RWPE1 (cell line): Measurements from ENCODE around the gene POLR2L.

Source experiments
- CTCF ChIA-PET: fragments of 350-600 bp; sonication (Branson Sonifier 250); formaldehyde crosslinking; extraction: SDS; loops from one replicate; lab custom pipeline; 2021; lab: Yijun Ruan, JAX
- POLR2A ChIA-PET: fragments of 400-600 bp; formaldehyde crosslinking; extraction: SDS; loops from one replicate; lab custom pipeline; 2020; ENCODE audit warnings: antibody characterized with exemption; ENCODE audit not compliant: low non-redundant PET; lab: Yijun Ruan, JAX
- DNase-seq: peaks from one replicate; pipeline ENCODE4 v3.0.0; 2012; ENCODE audit warnings: low spot score
- H3K27ac ChIP-seq: fragments of 450-650 bp; 2 replicates; pipeline ENCODE4 v1.5.1; 2017
- CTCF ChIP-seq: fragments of 450-650 bp; conservative IDR thresholded peaks from 2 replicates; pipeline ENCODE4 v1.5.1; 2017; ENCODE audit warnings: low read depth, mild to moderate bottlenecking

The POLR2L gene

DNA sequence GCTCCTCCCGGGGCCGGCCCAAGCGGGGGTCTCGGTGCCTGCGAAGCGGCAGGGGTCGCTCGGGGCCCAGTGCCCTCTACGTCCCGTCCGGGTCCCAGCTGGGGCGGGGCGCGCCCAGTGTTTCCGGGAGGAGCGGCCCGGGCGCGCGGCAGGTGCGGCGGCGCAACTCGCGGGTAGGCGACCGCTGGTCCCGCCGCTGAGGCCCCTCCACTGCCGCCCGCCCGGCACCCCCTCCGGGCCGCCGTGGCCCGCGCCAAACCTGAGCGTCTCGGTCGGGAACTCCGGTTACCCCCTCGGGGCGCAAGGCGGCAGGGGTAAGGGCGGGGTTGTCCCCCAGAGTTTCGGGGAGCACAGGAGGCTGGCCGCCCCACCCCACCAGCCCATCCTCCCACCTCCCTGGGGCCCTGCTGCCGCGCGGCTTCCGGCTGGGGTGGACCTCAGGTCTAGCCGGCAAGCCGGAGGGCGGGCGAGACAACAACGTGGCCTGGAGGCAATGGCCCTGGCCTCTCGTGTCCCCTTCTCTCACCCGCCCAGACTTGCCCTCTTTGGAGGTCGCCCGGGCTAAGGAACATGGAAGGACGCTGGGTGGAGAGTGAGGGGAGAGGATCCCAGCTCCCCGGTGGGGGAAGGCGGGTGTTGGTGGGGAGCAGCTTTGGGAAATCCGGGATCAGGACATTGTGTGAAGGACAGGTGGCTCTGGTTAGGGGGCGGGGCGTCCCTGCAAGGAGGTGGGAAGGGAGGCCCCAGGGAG is 15.0 kb downstream of the POLR2L start:
- H3K27ac ChIP-seq = no peak overlapping the region
- no peak for TF ChIP-seq CTCF
- CTCF ChIA-PET = no interaction called here
- DNase-seq = no peak
- POLR2A ChIA-PET = no interaction called here

GRCh38 chr11:826836-827145 is 15.5 kb downstream of the POLR2L start:
- ChIA-PET CTCF (no interaction called here), POLR2A (no interaction called here)
- TF ChIP-seq CTCF = no peak
- H3K27ac ChIP-seq = no peak overlapping the region
- no peak for DNase-seq

DNA sequence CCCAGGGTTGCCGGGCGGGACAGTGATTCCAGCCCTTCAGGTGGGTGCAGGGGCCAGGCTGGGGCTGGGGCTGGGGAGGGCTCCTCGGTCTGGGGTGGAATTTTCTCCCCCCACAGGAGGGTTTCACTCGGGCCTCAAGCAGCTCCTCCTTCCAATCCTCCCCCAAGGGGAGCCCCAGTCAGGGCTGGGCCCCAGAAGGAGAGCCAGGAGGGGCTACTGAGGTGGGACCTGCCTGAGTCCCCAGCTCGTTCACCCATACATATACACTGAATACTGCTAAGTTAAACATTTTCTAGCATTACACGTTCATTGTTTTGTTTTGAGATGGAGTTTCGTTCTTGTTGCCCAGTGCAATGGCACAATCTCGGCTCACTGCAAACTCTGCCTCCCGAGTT is 16.1 kb downstream of the POLR2L start:
- CTCF ChIA-PET = no interaction called here

DNA sequence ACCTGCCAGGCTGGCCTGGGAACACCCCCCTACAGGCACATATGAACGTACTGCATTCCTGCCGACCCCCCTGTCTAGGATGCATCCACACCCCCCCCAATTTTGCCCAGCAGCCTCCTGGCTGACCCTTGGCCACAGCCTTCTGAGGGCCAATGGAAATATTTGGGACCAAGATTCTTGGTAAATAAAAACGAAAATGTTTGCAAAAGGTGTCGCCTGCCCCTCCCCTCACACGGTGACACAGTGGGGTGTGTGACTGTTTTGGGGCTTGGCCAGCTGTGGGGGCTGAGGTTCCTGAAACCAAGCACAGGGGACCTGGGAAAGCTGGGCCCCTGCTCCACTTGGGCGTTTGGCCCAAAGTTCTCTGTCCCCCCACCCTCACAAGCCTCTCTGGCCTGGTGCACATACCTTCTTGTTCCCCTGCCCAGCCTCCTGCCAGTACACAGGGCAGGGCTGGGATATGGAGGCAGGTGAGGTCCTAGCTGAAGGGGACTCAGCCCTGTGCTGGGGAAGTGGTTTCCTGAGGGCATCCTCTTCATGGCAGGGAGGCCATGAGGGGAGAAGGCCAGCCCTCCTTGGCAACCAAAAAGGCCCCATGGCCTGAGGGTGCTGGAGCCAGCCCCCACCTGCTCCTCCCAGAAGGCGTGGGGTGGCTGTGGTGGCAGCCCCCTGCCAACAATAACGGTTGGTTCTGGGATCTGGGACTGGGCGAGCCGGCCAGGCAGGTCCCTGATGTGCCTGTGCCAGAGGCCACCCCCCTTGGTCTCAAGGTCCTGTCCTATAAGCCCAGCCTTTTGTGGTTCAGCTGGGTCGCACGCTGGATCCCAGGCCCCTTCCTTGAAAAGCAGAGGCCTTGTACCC is 16.7 kb downstream of the POLR2L start:
- DNase-seq = no peak
- POLR2A ChIA-PET = no interaction called here
- H3K27ac ChIP-seq = no peak overlapping the region; the same call in 1 of the 2 replicates
- CTCF ChIA-PET = no interaction called here
- TF ChIP-seq CTCF = no peak

More for the DNA sequence above, 16.1 kb downstream of the POLR2L start:
- no peak for TF ChIP-seq CTCF
- no peak overlapping the region for H3K27ac ChIP-seq
- POLR2A ChIA-PET = no interaction called here
- no peak for DNase-seq

DNA sequence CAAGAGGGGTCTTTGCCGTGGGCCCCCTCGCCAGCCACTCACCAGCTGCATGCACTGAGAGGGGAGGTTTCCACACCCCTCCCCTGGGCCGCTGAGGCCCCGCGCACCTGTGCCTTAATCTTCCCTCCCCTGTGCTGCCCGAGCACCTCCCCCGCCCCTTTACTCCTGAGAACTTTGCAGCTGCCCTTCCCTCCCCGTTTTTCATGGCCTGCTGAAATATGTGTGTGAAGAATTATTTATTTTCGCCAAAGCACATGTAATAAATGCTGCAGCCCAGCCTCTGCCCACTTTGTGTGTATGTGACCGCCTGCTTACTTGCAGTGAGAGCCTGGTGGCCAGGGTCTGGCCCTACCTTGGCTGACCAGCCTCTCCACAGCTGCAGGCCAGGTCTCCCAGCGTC is 17.4 kb downstream of the POLR2L start:
- no peak overlapping the region; the same call in 1 of the 2 replicates for H3K27ac ChIP-seq
- ChIA-PET POLR2A (no interaction called here), CTCF (no interaction called here)
- TF ChIP-seq CTCF = no peak
- DNase-seq = no peak

GRCh38 chr11:824292-824880 is 17.9 kb downstream of the POLR2L start:
- no peak for DNase-seq
- POLR2A ChIA-PET = no interaction called here
- no peak for TF ChIP-seq CTCF
- no peak overlapping the region for H3K27ac ChIP-seq
- CTCF ChIA-PET = no interaction called here
